Measurements from ENCODE around the gene CPLANE2. TPM values are rescaled to one million over a fixed set of nuclear protein-coding genes. Genes with fewer than 3 reads are reported as not detected.

Gene CPLANE2
- total RNA-seq, 1 donor from 2014 or later: 8.6 TPM

DNA sequence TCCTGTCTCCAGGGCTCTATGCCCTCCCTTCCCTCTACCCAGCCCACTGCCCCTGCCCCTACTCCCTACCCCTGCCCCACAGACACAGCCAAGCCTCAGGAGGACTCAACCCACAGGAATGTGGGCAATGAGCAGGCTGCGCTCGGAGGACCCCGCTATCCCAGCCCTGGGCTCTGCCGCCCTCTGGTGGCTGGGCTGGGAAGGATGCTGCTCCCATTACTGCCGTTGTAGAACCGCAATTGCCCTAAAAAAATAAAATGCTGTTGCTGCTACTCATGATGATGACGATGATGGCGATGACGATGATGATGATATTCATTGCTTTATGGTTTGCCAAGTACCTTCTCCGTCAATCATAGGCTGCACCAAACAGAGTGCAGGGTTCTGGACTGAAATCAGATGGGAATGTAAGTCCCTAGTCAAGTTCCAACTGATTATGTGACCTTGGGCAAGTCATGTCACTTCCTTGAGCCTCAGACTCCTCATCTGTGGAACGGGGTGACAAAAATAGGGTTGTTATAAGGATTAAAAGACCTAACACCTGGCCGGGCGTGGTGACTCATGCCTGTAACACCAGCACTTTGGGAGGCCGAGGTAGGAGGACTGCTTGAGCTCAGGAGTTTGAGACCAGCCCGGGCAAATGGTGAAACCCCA, 49.1 kb downstream of the CPLANE2 start:
- Mint-ChIP-seq H3K27ac (ENCODE audit: unreplicated experiment) (peak overlapping the region; percentile 66), H3K9me3 (ENCODE audit: unreplicated experiment) (no peaks in the 10 kb centered on the region), H3K27me3 (ENCODE audit: low read depth, unreplicated experiment) (peaks cover 6% of the 10 kb centered on the region), H3K4me3 (ENCODE audit: unreplicated experiment) (no peak overlapping the region), H3K4me1 (ENCODE audit: low read depth, unreplicated experiment) (peaks cover 9% of the 10 kb centered on the region), H3K36me3 (ENCODE audit: low read depth, unreplicated experiment) (no peaks in the 10 kb centered on the region)
- H3K79me2 ChIP-seq (ENCODE audit: insufficient read depth, low read length): no peaks in the 10 kb centered on the region
- no peaks in the 10 kb centered on the region for H3K27me3 ChIP-seq (ENCODE audit: insufficient read depth, low read length)
- peak overlapping the region; percentile 52 for H3K4me2 ChIP-seq (ENCODE audit: low read length)
- no peak overlapping the region for H3K27ac ChIP-seq (ENCODE audit: low read depth, low read length)
- H3K9me3 ChIP-seq (ENCODE audit: insufficient read depth, low read depth, low read length): no peaks in the 10 kb centered on the region
- peaks cover 16% of the 10 kb centered on the region for H3K4me1 ChIP-seq (ENCODE audit: insufficient read depth, low read length)
- H3K9ac ChIP-seq (ENCODE audit: low read length): no peak overlapping the region
- no peak overlapping the region for H2AFZ ChIP-seq (ENCODE audit: low read depth, low read length)
- no peak overlapping the region for H3K4me3 ChIP-seq (ENCODE audit: insufficient read depth, low read depth, low read length)
- FAIRE-seq: peak; percentile 39
- DNase-seq (ENCODE audit: low read depth): peak; percentile 64
- TF ChIP-seq EZH2 (IDR thresholded peaks at IDR 0.05; ENCODE audit: insufficient read depth, low read length): no peak
- TF ChIP-seq, protein P1, sequence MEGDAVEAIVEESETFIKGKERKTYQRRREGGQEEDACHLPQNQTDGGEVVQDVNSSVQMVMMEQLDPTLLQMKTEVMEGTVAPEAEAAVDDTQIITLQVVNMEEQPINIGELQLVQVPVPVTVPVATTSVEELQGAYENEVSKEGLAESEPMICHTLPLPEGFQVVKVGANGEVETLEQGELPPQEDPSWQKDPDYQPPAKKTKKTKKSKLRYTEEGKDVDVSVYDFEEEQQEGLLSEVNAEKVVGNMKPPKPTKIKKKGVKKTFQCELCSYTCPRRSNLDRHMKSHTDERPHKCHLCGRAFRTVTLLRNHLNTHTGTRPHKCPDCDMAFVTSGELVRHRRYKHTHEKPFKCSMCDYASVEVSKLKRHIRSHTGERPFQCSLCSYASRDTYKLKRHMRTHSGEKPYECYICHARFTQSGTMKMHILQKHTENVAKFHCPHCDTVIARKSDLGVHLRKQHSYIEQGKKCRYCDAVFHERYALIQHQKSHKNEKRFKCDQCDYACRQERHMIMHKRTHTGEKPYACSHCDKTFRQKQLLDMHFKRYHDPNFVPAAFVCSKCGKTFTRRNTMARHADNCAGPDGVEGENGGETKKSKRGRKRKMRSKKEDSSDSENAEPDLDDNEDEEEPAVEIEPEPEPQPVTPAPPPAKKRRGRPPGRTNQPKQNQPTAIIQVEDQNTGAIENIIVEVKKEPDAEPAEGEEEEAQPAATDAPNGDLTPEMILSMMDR (IDR thresholded peaks at IDR 0.05; ENCODE audit: insufficient read depth, low read depth, low read length): peak; percentile 95
- H3K36me3 ChIP-seq (ENCODE audit: insufficient read depth, low read length): no peaks in the 10 kb centered on the region
- no peaks in the 10 kb centered on the region for H4K20me1 ChIP-seq (ENCODE audit: insufficient read depth, low read length)

DNA sequence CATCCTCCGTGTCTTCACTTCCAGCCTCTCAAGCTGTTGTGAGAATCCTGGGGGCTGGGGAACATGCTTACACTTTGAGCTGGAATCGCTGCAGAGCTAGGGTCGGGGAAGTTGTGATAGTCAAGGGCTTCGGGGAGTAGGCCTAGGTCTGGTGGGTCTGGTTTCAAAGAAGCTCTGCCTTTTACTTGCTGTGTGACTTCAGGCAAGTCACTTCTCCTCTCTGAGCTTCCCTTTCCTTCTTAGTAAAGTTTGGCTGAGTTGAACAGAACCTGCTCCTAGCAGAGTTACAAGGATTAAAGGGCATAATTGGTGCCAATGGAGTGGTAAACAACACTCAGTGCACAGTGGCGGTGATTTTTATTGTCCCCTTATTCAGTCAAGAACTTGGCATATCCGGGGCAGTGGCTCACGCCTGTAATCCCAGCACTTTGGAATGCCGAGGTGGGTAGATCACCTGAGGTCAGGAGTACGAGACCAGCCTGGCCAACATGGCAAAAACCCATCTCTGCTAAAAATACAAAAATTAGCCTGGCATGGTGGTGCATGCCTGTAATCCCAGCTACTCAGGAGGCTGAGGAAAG, 50.2 kb downstream of the CPLANE2 start:
- DNase-seq (ENCODE audit: low read depth) (no peak), FAIRE-seq (no peak)
- H3K27me3 Mint-ChIP-seq (ENCODE audit: low read depth, unreplicated experiment): peaks cover 6% of the 10 kb centered on the region
- H3K27me3 ChIP-seq (ENCODE audit: insufficient read depth, low read length): no peaks in the 10 kb centered on the region
- no peak overlapping the region for H3K9ac ChIP-seq (ENCODE audit: low read length)
- H3K79me2 ChIP-seq (ENCODE audit: insufficient read depth, low read length): no peaks in the 10 kb centered on the region
- no peak overlapping the region for H3K4me3 ChIP-seq (ENCODE audit: insufficient read depth, low read depth, low read length)
- H3K4me2 ChIP-seq (ENCODE audit: low read length): no peak overlapping the region
- H3K36me3 Mint-ChIP-seq (ENCODE audit: low read depth, unreplicated experiment): no peaks in the 10 kb centered on the region
- H3K27ac Mint-ChIP-seq (ENCODE audit: unreplicated experiment): no peak overlapping the region
- no peaks in the 10 kb centered on the region for H3K36me3 ChIP-seq (ENCODE audit: insufficient read depth, low read length)
- H2AFZ ChIP-seq (ENCODE audit: low read depth, low read length): peak overlapping the region; percentile 28
- H3K4me1 Mint-ChIP-seq (ENCODE audit: low read depth, unreplicated experiment): peaks cover 18% of the 10 kb centered on the region
- no peak for TF ChIP-seq EZH2 (IDR thresholded peaks at IDR 0.05; ENCODE audit: insufficient read depth, low read length)
- TF ChIP-seq, protein P1 (IDR thresholded peaks at IDR 0.05; ENCODE audit: insufficient read depth, low read depth, low read length): no peak
- no peaks in the 10 kb centered on the region for H4K20me1 ChIP-seq (ENCODE audit: insufficient read depth, low read length)
- H3K9me3 ChIP-seq (ENCODE audit: insufficient read depth, low read depth, low read length): no peaks in the 10 kb centered on the region
- H3K27ac ChIP-seq (ENCODE audit: low read depth, low read length): no peak overlapping the region
- no peak overlapping the region for H3K4me3 Mint-ChIP-seq (ENCODE audit: unreplicated experiment)
- H3K4me1 ChIP-seq (ENCODE audit: insufficient read depth, low read length): peaks cover 25% of the 10 kb centered on the region
- H3K9me3 Mint-ChIP-seq (ENCODE audit: unreplicated experiment): no peaks in the 10 kb centered on the region
